Right atrium auricular region (tissue), 2 donors: ENCODE measurements around the gene URB2. TPM values are rescaled to one million over a fixed set of nuclear protein-coding genes. Genes with fewer than 3 reads are reported as not detected.
A peak's percentile ranks its signal among the peaks of the same experiment; 100 is the strongest.

Experiments used
- DNase-seq: peaks from one replicate; pipeline ENCODE4 v3.0.0-alpha.2; 2019; ENCODE audit warnings: low spot score
- H3K27ac ChIP-seq, 2 donors: fragments of 200-600 bp; sonication (generic); 1 replicate in 1 of 2; 2 replicates in 1 of 2; pipeline ENCODE4 v1.5.1; 2016 to 2019
- H3K27me3 ChIP-seq, 2 donors: fragments of 200-600 bp; sonication (generic); one replicate each; pipeline versions ENCODE4 v1.5.1 to v1.6.0; 2017 to 2019
- H3K36me3 ChIP-seq: fragments of 200-600 bp; sonication (generic); one replicate; pipeline ENCODE4 v1.5.1; 2016
- H3K4me1 ChIP-seq, 2 donors: fragments of 200-600 bp; sonication (generic); one replicate each; pipeline versions ENCODE4 v1.5.1 to v1.6.0; 2017 to 2019
- H3K4me3 ChIP-seq, 2 donors: fragments of 200-600 bp; sonication (generic); 1 replicate in 1 of 2; 2 replicates in 1 of 2; pipeline ENCODE4 v1.5.1; 2017 to 2019; ENCODE audit warnings: mild to moderate bottlenecking in 1 of 2, moderate library complexity in 1 of 2
- H3K9me3 ChIP-seq, 2 donors: fragments of 200-600 bp; sonication (generic); one replicate each; pipeline ENCODE4 v1.5.1; 2019
- total RNA-seq, 2 donors: library from RNA; depleted of rRNA; stranded (reverse); fragments of >200 nt; gene quantifications; one replicate each; pipeline ENCODE4 v1.1.0, GENCODE V29; 2016
- TF ChIP-seq, protein P1 (sequence below), 2 donors: fragments of 200-600 bp; sonication (generic); IDR thresholded peaks; one replicate each; pipeline ENCODE4 v1.5.1; 2019; ENCODE audit warnings: antibody characterized with exemption in 2 of 2

URB2 gene
- total RNA-seq, 2 donors from 2014 or later = 4.5 to 7.1 TPM

DNA sequence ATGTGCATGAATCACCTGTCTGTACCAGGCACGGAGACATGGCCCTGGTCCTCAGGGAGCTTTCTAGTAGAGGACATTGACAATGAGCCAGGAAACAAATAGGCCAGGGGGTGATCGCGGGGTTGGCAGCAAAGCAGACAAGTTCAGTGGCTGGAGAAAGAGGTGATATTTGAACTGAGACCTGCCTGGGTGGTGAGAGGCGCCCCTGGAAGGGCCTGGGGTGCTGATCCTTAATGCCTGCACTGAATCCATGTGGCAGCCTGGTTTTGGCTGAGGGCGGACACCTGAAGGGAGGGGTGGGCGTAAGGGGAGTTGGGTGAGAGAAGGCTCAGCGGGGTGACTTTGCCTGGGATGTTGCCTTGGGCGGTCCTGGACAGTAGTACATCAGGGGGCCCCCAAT, 35.9 kb downstream of the URB2 start:
- Histone ChIP-seq H3K4me1 (no peaks in the 10 kb centered on the region), H3K27me3 (no peaks in the 10 kb centered on the region), H3K36me3 (peaks cover 12% of the 10 kb centered on the region), H3K4me3 (no peak overlapping the region), H3K27ac (no peak overlapping the region), H3K9me3 (no peaks in the 10 kb centered on the region)
- no peak for DNase-seq
- TF ChIP-seq, protein P1, sequence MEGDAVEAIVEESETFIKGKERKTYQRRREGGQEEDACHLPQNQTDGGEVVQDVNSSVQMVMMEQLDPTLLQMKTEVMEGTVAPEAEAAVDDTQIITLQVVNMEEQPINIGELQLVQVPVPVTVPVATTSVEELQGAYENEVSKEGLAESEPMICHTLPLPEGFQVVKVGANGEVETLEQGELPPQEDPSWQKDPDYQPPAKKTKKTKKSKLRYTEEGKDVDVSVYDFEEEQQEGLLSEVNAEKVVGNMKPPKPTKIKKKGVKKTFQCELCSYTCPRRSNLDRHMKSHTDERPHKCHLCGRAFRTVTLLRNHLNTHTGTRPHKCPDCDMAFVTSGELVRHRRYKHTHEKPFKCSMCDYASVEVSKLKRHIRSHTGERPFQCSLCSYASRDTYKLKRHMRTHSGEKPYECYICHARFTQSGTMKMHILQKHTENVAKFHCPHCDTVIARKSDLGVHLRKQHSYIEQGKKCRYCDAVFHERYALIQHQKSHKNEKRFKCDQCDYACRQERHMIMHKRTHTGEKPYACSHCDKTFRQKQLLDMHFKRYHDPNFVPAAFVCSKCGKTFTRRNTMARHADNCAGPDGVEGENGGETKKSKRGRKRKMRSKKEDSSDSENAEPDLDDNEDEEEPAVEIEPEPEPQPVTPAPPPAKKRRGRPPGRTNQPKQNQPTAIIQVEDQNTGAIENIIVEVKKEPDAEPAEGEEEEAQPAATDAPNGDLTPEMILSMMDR (IDR thresholded peaks at IDR 0.05) = no peak

DNA sequence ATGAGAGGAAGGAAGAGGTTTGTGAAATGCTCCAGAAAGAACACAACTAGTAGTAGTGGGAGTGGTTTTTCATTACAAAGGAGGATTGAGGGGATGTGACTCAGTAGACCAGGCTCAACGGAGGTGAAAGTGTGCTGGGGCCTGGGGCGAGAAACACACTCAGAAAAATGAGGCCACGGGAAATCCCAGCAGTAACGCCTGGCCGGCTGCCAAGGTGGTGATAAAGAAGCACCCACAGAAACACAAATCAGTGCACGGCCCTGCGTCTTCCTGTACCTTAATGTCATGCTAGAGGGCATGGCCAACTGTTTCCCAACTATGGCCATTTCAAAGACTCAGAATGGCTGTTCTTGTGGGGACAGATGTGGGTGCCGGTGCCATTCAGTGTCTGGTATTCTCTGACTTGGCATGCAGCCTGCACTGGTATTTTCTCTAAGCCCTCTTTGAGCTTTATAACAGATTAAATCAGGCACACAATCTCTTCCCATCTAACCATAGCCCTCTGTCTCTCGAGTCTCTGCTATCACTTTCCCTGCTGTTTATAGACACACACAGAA, 38.2 kb downstream of the URB2 start:
- H3K27me3 ChIP-seq = no peaks in the 10 kb centered on the region
- H3K27ac ChIP-seq = no peak overlapping the region
- no peak for DNase-seq
- TF ChIP-seq, protein P1 (IDR thresholded peaks at IDR 0.05) = no peak
- peaks cover 0 to 3% of the 10 kb centered on the region in 2 donors for H3K4me1 ChIP-seq
- H3K36me3 ChIP-seq = peaks cover 6% of the 10 kb centered on the region
- no peak overlapping the region for H3K4me3 ChIP-seq
- no peaks in the 10 kb centered on the region for H3K9me3 ChIP-seq

DNA sequence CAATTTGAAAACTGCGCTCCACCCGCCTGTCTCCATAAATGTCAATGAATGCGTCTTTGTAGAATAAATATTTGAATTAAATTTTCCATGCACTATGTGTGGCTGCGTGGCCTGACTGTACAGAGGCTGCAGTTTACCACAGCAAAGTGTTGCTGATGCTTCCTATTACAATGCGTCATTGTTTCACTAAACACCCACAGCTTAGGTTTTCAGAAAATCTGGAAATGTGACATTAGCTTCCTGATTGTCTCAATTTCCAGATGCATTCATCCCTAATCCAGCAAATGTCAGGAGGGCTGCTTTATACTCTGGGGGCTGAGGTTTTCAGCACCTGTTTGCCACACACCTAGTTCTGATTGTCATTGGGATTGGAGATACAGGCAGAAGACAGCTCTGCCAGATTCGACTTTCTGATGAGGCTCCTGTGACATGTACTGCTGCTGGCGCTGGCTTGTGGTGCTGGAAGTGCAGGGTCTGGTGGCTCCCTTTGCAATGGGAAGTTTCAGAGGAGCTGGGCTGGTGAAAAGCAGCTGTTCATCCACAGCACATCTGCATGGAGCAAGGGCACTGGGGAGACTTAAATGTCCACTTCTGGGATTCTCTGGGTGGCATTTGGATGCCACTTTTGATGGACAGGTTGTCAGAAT, 40.0 kb downstream of the URB2 start:
- Histone ChIP-seq H3K27ac (no peak overlapping the region), H3K4me1 (peaks cover 0 to 6% of the 10 kb centered on the region in 2 donors), H3K4me3 (no peak overlapping the region), H3K9me3 (no peaks in the 10 kb centered on the region), H3K27me3 (no peaks in the 10 kb centered on the region), H3K36me3 (no peaks in the 10 kb centered on the region)
- TF ChIP-seq, protein P1 (IDR thresholded peaks at IDR 0.05) = no peak
- DNase-seq = peak; percentile 46

DNA sequence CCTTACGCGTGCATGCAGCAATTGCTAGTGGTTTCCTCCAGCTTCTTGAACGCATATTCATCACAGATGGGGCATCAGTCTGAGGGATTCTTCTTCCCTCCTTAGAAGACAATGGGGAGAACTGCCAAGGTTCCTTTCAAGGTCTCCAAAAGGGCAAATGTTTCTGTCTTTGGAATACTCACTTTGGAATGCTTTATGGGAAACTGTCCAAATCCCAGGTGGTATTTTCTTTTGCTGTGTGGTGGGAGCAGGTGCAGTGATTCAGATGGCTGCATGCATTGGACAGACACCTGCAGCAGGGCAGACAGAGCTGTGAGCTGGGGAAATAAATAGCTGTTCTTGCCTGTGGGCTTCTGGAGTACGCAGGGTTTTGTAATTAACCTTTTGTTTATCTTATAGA, 40.5 kb downstream of the URB2 start:
- DNase-seq = no peak
- Histone ChIP-seq H3K27me3 (no peaks in the 10 kb centered on the region), H3K4me3 (no peak overlapping the region), H3K4me1 (peaks cover 0 to 6% of the 10 kb centered on the region in 2 donors), H3K27ac (no peak overlapping the region), H3K36me3 (no peaks in the 10 kb centered on the region), H3K9me3 (no peaks in the 10 kb centered on the region)
- TF ChIP-seq, protein P1 (IDR thresholded peaks at IDR 0.05) = no peak

DNA sequence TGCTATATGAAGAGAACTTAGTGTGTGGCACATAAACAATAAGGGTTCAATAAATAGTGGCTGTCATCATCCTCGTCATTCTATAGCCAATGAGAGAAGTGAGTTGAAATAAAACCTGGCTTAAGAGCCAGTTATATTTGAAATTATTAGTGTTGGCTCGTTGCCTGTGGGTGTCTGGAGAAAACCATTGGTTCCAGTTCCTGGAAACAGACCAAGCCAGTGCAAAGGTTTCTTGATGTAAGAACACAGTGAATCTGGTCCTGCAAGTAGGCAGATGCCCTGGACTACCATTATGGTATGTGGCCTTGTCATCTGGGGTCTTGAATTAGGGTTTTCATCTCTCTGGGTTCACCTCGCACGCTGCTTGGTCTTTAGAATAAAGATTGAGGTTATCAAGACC, 43.3 kb downstream of the URB2 start:
- no peaks in the 10 kb centered on the region for H3K27me3 ChIP-seq
- H3K27ac ChIP-seq = no peak overlapping the region
- TF ChIP-seq, protein P1 (IDR thresholded peaks at IDR 0.05) = no peak
- H3K4me3 ChIP-seq = no peak overlapping the region
- no peaks in the 10 kb centered on the region for H3K36me3 ChIP-seq
- peaks cover 0 to 6% of the 10 kb centered on the region in 2 donors for H3K4me1 ChIP-seq
- no peaks in the 10 kb centered on the region for H3K9me3 ChIP-seq
- DNase-seq = peak; percentile 36

DNA sequence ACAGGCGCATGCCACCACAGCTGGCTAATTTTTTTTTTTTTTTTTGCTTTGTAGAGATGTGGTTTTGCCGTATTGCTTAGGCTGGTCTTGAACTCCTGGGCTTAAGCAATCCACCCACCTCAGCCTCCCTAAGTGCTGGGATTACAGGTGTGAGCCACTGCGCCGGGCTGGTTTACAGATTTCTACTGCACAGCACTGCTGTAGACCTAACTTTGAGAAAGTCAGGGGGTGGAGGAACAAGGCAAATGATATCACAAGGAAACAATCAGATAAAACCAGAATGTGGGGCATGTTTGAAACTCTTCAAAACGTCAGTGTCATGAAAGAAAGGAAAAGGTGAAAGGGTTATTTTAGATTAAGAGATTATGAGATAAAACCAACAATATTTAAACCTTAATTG, 45.3 kb downstream of the URB2 start:
- Histone ChIP-seq H3K36me3 (no peaks in the 10 kb centered on the region), H3K4me3 (no peak overlapping the region), H3K9me3 (no peaks in the 10 kb centered on the region), H3K27me3 (no peaks in the 10 kb centered on the region), H3K27ac (no peak overlapping the region), H3K4me1 (peaks cover 0 to 6% of the 10 kb centered on the region in 2 donors)
- DNase-seq = peak; percentile 30
- TF ChIP-seq, protein P1 (IDR thresholded peaks at IDR 0.05) = no peak
